CD4-positive, alpha-beta T cell treated with Interleukin-6 for 4 hours (primary cell): ENCODE results near the gene PRCD.

Source experiments
- DNase-seq: peaks from one replicate; pipeline ENCODE4 v3.0.0-alpha.2; 2020; ENCODE audit warnings: mixed read lengths

PRCD gene

DNA sequence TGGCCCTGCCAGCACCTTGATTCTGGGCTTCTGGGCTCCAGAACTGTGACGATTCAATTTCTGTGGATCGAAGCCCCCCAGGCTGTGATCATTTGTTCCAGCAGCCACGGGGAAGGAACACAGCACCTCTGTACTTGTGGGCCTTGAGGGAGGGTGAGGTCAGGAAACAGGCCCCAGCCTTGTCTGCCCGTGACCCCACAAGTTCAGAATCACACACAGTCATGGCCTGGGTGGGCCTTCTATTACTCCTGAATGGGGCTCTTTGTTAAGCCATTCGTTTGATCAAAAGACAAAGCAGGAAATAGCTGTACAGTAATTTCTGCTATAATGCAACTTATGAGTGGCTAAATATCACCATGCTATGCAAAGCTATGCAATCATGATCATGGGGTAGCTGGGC lies 35.7 kb downstream of the PRCD start:
- DNase-seq, result no peak

DNA sequence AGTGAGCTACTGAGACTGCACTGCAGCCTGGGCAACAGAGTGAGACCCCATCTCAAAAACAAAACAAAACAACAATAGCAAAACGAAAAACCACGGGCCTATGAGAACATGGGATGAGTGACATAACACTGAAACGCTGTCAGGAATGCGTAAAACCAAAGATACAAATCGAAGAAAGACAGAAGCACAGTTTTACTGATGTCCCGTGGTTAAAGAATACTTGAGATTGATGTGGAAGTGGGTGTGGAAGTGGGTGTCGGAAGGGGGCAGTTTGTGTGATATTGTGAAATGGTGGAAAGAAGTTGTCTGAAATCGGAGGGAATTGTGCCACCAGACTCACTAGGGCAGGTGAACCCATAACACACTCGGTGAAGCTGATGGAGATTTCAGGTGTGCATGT lies 36.3 kb downstream of the PRCD start:
- DNase-seq, result no peak

DNA sequence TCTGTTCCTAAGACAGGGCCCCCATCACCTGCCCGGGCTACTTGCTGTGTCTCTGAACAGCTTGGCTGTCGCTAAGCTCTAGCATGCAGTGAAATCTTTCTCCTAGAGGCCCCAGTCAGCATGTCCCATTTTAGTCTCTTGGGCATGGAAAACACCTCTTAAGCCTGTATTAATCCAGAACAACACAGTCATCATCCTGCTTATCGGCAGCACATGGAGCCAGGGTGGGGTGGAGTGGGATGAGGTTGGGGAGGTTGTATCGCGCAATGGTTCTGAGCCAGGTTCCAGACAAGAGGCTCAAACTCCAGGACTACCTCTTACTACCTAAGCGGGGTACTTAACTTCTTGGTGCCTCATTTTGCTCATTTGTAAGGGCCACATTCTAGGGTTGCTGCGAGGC lies 38.0 kb downstream of the PRCD start:
- DNase-seq, result no peak

DNA sequence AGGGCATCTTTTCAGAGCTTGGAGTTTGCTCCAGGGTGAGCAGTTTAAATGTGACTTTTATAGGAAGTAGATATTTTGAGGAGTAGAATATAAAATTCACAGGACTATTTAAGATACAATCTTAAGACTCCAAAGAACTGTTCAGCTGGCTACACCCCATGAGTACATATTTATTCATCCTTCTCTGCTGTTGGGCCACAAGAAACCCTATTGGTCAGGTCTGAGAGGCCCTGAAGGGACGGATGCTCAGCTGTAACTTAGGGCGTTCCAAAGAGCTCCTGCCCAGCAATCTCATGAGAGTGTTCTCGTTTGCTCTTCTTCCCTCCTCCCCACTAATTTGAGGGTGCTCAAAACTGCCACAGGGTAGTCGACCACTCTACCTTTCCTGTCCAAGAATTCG lies 38.5 kb downstream of the PRCD start:
- no peak for DNase-seq

DNA sequence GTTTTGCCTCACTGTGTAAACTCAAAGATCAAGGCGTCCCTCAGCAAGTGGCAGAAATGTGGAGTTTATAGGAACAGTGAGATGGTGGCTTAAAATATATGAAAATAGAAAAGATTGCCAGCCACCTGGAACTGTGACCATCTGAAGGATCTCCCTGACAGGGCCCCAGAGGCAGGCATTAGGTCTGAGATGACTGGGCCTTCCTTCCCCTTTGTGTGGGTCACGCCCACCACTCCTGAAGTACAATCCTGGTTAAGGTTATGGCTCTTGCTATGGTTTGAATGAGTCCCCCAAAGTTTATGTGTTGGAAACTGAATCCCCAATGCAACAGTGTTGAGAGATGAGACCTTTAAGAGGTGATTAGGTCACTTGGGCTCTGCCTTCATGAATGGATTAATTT lies 39.4 kb downstream of the PRCD start:
- no peak for DNase-seq

DNA sequence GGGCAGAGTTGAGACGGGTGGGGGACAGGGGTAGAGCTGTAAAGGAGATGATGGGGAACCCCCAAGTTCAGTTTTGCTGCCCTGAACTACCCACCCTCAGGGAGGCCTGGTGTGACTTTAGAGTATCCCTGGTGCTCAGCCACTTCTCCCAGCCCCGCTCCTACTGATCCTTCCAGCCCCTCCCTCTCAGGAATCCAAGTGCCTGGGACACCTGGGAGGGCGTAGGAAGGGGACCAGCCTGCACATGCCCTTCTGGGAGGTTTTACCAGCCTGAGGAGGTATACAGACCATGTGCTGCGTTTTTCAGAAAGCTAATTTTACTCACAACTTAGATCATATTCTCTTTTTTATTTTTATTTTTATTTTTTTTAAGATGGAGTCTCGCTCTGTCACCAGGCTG lies 41.7 kb downstream of the PRCD start:
- no peak for DNase-seq

DNA sequence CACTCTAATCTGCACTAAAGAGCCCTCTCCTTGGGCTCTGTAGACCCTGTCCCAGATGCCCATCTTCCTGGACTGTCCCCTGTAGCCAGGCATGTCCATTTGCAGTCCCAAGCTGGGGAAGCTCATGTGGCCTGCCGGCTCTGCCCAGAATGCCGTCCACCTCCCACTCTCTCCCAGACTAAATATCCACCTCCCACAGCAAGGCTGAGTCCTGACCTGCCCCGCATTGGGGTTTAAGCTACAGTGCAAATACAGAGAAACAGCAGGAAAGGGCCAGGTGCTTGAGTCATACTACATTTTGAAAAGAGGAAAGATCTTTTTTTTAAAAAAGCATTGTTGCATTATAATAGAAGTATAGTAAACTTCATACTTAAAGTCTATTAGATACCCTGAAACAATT lies 42.8 kb downstream of the PRCD start:
- no peak for DNase-seq

DNA sequence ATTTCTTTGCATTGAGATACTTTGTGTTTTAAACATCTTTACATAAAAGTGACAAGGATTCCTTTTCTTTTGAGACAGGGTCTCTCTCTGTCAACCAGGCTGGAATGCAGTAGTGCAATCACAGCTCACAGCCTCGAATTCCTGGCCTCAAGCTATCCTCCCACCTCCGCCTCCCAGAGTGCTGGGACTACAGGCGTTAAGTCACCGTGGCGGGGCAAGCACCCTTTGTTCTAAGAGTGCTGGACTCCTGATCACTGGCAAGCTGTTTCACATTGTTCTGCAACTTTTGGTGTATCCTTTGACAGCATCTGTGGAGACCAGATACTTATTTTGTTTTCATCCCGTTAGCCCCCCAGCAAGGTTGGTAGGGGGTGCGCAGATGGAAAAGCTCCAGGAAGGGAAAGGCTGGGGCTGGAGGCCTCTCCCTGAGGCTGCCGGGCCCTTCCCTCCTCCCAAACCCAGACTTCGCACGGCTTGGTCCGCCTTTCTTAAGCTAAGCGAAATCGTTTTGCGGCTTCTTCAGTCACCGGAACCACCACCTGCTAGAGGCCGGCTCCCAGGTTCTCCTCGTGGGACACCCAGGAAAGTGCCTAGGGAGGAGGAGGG lies 44.7 kb downstream of the PRCD start:
- no peak for DNase-seq

DNA sequence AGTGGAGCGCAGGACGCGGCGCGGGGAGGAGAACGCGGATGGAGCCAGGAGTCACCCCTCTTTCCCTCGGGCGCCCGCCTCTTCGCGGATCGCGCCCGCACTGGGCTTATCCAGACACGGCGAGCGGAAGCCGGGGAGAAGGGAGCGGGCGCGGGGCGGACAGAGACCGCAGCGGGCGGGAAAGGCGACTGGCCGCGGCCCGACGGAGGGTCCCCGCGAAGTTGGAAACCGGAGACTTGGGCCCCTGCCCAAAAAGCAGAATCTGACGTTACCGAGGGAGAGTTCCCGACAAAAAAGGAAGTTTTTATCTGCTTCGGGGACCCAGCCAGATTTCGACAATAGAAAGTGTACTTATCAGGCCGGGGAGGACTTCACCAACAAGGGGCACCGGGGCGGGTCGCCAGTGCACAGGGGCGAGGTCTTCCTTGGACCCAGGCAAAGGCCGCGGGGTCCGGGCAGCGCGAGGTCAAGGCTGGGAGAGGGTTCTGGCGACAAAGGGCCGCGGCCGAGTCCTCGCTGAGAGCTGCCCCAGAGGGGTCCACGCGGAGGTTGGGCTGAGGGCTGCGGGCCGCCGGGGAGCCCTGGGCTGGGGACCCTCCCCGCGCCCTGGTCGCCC lies 45.3 kb downstream of the PRCD start:
- DNase-seq, result peak; percentile 26

DNA sequence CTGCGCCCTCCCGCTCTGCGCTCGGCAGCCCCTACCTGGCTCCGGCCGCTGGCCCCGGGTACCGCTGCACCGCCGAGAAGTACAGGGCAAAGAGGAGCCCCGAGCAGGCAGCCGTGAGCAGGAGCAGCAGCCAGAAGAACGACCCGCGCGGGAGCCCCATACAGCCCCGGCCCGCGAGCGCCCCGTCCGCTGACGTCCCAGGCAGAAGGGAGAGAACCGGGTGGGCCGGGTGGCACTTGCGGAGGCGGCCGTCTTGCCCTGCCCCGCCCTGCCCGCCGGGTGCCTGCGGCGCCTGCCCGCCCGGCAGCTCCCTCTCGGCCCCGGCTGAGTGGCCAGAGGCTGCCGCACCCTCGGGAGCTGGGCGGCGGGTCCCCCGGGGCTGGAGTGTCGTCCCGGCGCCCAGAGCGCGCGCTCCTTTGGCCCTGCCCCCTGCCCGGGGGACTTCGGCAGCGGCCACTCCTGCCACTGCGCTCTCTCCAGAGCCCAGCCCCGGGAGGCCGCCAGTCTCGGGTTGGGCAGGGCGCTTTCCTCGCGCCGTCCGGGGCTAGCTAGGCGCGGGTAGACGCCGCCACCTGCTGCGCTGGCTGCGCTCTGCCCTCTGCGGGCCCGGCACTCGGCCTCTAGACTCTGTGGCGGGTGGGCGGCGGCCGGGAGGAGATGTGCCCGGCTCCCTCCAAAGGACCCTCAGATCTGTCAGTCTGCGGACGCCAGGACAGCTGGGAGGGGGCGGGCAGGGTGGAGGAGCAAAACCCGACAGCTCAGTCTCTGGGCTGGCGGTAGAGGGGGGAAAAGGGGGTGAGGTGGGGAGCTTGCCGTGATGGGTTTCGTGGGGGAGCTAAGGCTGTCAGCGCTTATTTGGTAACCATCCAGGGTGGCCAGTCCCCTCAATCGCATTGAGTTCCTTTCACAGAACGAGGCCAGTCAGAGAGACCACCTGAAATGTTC lies 46.1 kb downstream of the PRCD start, which contains the start of gene ST6GALNAC2:
ST6GALNAC2 (minus strand) TSS at position 212 of the 945 bp plus-strand sequence; CDS start at position 160, 52 bp downstream.
- DNase-seq, result peak; percentile 44

DNA sequence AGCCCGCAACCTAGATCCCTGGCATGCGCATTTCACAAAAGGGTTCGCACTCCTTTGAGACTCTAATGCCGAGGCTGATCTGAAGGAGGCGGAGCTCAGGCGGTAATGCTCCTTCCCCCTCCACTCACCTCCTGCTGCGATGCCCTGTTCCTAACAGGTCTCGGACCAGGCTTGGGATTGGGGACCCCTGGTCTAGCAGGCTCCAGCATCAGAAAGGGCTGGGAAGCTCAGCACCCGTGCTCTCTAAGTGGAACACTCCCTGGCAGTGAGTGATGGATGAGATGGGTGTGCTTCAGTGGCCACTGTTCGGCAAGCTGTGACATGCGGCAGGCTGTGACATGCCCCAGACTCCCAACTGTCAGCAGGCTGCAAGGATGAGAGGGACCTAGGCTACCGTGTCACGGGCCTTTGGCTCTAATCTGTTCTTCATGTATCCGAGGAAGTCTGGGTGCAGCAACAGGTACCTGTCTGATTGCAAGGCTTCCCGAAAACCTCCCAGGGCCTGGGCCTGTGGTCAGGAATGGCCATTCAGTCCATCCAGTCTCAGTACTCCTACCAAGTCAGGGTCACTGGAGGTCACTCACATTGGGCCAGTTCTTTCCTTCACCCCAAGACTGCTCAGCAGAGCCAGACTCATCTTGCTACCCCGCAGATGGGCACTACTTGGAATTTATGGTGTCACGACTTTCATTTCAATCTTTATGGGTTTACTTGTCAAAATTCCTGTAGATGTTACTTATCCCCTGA lies 47.1 kb downstream of the PRCD start:
- no peak for DNase-seq

DNA sequence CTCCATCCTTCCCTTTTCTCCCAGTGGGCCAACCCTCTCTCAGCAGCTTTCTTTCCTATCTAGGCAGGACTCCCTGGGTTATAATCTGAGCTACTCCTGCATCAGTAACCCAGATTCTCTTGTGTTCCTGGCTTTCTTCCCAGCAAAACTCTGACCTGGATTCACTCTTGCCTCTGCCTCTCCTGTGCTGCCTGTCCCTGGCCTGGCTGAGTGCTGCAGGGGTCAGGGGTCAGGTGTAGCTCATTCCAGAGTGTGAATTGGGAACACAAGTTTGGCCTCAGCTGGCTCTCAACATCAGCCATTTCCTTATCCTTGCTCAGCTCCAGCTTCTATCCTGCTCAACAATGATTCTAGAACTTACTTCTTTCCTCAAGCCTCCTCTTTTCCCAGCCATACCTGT lies 48.3 kb downstream of the PRCD start:
- DNase-seq, result no peak

DNA sequence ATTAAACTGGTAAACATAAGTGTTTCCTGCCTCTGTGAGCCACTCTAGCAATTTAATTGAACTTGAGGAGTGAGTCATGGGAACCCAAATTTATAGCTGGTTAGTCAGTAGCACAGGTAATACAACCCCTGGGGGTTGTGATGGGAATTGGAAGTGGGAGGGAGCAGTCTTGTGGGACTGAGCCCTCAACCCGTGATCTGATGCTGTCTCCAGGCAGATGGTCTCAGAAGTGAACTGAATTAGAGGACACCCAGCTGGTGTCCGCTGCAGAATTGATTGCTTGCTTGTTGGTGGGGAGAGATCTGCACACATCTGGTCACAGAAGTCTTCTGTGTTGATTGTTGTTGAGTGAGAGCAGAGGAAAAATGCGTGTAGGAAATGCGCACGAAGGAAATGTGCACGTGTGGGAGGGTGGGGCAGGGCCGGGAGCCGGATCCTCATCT lies 53.6 kb downstream of the PRCD start:
- DNase-seq, result no peak

DNA sequence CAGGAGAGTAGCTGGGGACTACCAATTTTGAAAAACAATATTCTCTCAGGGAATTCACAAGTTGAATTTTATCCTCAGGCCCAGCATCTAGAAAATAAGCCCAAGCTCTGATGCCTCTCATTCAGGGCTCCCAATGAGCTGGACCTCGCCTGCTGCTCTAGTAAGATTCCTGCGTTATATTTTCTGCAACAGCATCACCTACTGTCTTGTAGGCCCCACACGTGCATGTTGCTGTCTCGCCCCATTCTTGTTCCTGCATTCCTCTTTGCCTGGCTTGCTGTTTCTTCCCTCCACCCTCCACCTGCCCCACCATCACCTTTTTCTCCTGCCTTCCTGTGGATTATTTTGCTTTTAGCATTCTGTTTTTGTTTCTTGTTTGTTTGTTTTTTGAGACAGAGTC lies 54.1 kb downstream of the PRCD start:
- no peak for DNase-seq

DNA sequence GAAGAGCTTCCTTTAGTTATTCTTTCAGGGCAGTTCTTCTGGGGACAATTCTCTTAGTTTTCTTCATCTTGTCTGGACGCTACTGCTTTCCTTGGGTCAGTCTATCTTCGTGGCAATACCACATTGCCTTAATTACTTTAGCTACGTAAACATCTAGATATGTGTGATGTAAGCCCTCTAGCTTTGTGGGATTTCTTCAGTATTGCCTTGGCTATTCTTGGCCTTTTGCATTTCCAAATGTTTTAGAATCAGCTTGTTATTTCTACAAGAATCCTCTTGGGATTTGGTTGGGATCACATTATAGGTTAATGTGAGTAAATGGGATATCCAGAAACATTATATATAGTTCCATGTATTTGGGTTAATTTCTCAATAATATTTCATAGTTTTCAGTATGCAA lies 54.8 kb downstream of the PRCD start:
- DNase-seq, result no peak
